Fibroblast of lung (primary cell): ENCODE data around the gene SIVA1. TPM values are rescaled to one million over a fixed set of nuclear protein-coding genes. Genes with fewer than 3 reads are reported as not detected.
A peak's percentile ranks its signal among the peaks of the same experiment; 100 is the strongest.

Experiments used
- DNase-seq, 2 donors: peaks; one replicate each; pipeline versions ENCODE4 v3.0.0 to v3.0.0-alpha.2; 2010; ENCODE audit warnings: low read depth in 2 of 2
- H2AFZ ChIP-seq: 2 replicates; pipeline ENCODE4 v1.5.1; 2012; ENCODE audit warnings: low read length, control low read depth, inconsistent platforms
- H3K27ac ChIP-seq: 2 replicates; pipeline ENCODE4 v1.5.1; 2011; ENCODE audit warnings: low read length, control low read depth; ENCODE audit not compliant: insufficient read depth
- H3K27me3 ChIP-seq: 2 replicates; pipeline ENCODE4 v1.5.1; 2011; ENCODE audit warnings: mild to moderate bottlenecking, low read length; ENCODE audit not compliant: control insufficient read depth, insufficient read depth
- H3K36me3 ChIP-seq: 2 replicates; pipeline ENCODE4 v1.5.1; 2011; ENCODE audit warnings: low read length; ENCODE audit not compliant: control insufficient read depth, insufficient read depth
- H3K4me1 ChIP-seq: 2 replicates; pipeline ENCODE4 v1.5.1; 2011; ENCODE audit warnings: low read length; ENCODE audit not compliant: control insufficient read depth, insufficient read depth; ENCODE audit errors: extremely low read depth
- H3K4me2 ChIP-seq: 2 replicates; pipeline ENCODE4 v1.5.1; 2011; ENCODE audit warnings: low read length, control low read depth; ENCODE audit not compliant: insufficient read depth; ENCODE audit errors: extremely low read depth
- H3K4me3 ChIP-seq, 4 experiments: fragments of 200-600 bp in 1 of 4; sonication (generic) in 1 of 4; replicated peaks in 1 of 4; 2 replicates each; pipeline ENCODE4 v1.5.1; 2011 to 2016; ENCODE audit warnings: low read length in 4 of 4, low read depth in 3 of 4, mild to moderate bottlenecking in 3 of 4, control low read depth in 2 of 4, inconsistent platforms in 1 of 4, mixed read lengths in 1 of 4; ENCODE audit not compliant: insufficient read depth in 1 of 4; ENCODE audit errors: control extremely low read depth in 1 of 4
- H3K79me2 ChIP-seq: 2 replicates; pipeline ENCODE4 v1.5.1; 2012; ENCODE audit warnings: mild to moderate bottlenecking, low read length, inconsistent platforms; ENCODE audit not compliant: control insufficient read depth, insufficient read depth
- H3K9ac ChIP-seq: 2 replicates; pipeline ENCODE4 v1.5.1; 2011; ENCODE audit warnings: mild to moderate bottlenecking, low read length, control low read depth; ENCODE audit not compliant: insufficient read depth
- H3K9me3 ChIP-seq: 2 replicates; pipeline ENCODE4 v1.5.1; 2012; ENCODE audit warnings: low read depth, low read length; ENCODE audit not compliant: control insufficient read depth, insufficient read depth
- H4K20me1 ChIP-seq: 2 replicates; pipeline ENCODE4 v1.5.1; 2011; ENCODE audit warnings: low read length; ENCODE audit not compliant: control insufficient read depth, insufficient read depth; ENCODE audit errors: extremely low read depth
- EZH2 ChIP-seq: IDR thresholded peaks from 2 replicates; pipeline ENCODE4 v1.5.1; 2012; ENCODE audit warnings: low read length, control low read depth, mild to moderate bottlenecking; ENCODE audit errors: missing control alignments
- polyA plus RNA-seq, 2 donors: library from polyadenylated mRNA; depleted of rRNA in 1 of 2; stranded (reverse) in 1 of 2; unstranded in 1 of 2; fragments of >200 nt; gene quantifications; 2 replicates each; pipeline ENCODE4 v1.2.1, GENCODE V29; 2011 to 2012; ENCODE audit warnings: missing spikeins in 1 of 2
- total RNA-seq: library from RNA; depleted of rRNA; stranded (reverse); fragments of >200 nt; gene quantifications from 2 replicates; pipeline ENCODE4 v1.2.1, GENCODE V29; 2014
- TF ChIP-seq, protein P1 (sequence below), 2 donors: IDR thresholded peaks in 1 of 2; conservative IDR thresholded peaks in 1 of 2; 1 replicate in 1 of 2; 2 replicates in 1 of 2; pipeline ENCODE4 v1.5.1; 2011 to 2012; ENCODE audit warnings: low read length in 2 of 2, control low read depth in 1 of 2, inconsistent platforms in 1 of 2, low read depth in 1 of 2, mild to moderate bottlenecking in 1 of 2

The SIVA1 gene
- total and polyA plus RNA-seq, 2 donors (not counting 1 experiment from before 2014, with no cell fraction given), result 26.1 to 65.1 TPM

DNA sequence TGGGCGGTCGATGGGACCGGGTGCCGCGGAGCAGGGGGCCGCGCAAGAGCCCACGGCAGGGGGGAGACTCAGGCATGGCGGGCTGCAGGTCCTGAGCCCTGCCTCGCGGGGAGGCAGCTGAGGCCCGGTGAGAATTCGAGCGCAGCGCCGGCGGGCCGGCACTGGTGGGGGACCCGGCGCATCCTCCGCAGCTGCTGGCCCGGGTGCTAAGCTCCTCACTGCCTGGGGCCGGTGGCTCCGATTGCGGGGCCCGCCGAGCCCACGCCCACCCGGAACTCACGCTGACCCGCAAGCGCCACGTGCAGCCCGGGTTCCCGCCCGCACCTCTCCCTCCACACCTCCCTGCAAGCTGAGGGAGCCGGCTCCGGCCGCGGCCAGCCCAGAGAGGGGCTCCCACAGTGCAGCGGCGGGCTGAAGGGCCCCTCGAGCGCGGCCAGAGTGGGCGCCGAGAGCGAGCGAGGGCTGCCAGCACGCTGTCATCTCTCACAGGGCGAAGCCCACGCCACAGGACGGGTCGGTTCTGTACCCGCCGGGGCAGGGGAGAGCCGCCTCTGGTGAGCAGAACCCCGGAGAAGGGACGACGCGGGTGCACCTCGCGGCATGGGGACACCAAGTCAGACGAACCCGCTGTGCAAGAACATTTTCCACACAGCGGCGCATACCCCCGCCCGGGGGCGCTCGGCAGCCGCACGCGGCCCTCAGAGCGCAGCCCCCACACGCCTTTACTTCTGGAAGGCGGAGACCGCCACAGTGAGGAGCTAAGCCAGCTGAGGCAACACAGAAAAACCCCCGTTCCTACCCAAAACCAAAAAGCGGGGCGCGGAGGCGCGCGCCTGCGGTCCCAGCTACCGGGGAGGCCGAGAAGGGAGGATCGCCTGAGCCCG is 1.2 kb upstream of the SIVA1 start:
- Histone ChIP-seq H3K79me2 (peaks cover 37% of the 10 kb centered on the region), H3K27me3 (no peaks in the 10 kb centered on the region), H2AFZ (peak overlapping the region; percentile 93), H4K20me1 (no peaks in the 10 kb centered on the region), H3K4me3 (peak overlapping the region; percentile 48 to 88 (median 63)), H3K36me3 (peaks cover 10% of the 10 kb centered on the region), H3K27ac (peak overlapping the region; percentile 67), H3K4me2 (peak overlapping the region; percentile 93), H3K4me1 (peaks cover 26% of the 10 kb centered on the region), H3K9ac (peak overlapping the region; percentile 69), H3K9me3 (no peaks in the 10 kb centered on the region)
- TF ChIP-seq EZH2, result no peak
- TF ChIP-seq, protein P1, sequence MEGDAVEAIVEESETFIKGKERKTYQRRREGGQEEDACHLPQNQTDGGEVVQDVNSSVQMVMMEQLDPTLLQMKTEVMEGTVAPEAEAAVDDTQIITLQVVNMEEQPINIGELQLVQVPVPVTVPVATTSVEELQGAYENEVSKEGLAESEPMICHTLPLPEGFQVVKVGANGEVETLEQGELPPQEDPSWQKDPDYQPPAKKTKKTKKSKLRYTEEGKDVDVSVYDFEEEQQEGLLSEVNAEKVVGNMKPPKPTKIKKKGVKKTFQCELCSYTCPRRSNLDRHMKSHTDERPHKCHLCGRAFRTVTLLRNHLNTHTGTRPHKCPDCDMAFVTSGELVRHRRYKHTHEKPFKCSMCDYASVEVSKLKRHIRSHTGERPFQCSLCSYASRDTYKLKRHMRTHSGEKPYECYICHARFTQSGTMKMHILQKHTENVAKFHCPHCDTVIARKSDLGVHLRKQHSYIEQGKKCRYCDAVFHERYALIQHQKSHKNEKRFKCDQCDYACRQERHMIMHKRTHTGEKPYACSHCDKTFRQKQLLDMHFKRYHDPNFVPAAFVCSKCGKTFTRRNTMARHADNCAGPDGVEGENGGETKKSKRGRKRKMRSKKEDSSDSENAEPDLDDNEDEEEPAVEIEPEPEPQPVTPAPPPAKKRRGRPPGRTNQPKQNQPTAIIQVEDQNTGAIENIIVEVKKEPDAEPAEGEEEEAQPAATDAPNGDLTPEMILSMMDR (conservative IDR thresholded peaks at IDR 0.05 in 1 of 2, IDR thresholded peaks at IDR 0.05 in 1 of 2; ENCODE audit: low read depth in 1 of 2, low read length in 2 of 2), result no peak
- DNase-seq, result no peak

DNA sequence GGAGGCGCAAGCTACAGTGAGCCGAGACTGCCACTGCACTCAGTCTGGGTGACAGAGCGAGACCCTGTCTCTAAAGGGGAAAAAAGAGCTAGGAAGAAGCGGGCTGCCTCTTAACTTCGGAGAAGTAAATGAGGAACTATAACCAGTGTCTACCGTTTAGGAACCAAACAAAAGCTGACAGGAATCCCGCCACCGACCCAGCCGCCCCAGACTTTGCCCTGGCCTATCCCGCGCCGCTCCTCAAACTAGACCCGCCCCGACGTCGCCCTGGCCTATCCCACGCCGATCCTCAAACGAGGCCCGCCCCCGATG is 568 bp upstream of the SIVA1 start:
- H3K9ac ChIP-seq, result peak overlapping the region; percentile 69
- no peak for TF ChIP-seq EZH2
- TF ChIP-seq, protein P1 (conservative IDR thresholded peaks at IDR 0.05 in 1 of 2, IDR thresholded peaks at IDR 0.05 in 1 of 2; ENCODE audit: low read depth in 1 of 2, low read length in 2 of 2), result no peak

DNA sequence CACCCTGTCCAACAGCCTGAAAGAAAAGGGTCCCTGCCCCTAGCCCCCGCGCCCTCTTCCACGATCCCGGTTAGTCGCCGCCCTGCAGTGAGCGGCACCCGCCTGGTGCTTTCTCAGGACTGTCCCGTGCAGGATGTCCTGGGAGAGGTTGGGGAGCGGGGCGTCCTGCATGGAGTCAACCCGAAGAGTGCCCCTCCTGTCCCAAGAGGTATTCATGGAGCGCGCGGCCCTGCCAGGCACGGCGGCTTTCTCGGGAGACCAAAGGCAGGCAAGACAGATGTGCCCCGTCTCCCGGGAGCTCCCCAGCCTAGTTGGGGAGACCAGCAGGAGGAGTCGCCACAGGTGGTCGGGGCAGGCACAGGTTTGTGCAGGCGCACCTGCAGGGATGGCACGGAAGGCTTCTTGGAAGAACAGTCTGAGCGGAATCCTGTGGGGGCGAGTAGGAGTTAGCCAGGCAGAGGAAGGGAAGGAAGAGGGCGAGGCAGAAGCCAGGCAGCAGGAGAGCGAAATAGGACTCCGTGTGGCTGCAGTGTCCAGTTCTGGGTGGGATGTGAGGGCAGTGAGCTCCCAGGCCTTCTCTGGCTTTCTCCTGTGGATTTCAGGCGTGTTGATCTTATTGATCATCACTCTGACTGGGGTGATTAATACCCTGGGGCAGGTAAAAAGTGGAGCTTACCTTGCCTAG is 723 bp downstream of the SIVA1 start:
- no peaks in the 10 kb centered on the region for H4K20me1 ChIP-seq
- H3K4me1 ChIP-seq, result peaks cover 23% of the 10 kb centered on the region
- H2AFZ ChIP-seq, result no peak overlapping the region
- H3K36me3 ChIP-seq, result peaks cover 18% of the 10 kb centered on the region
- H3K79me2 ChIP-seq, result peaks cover 43% of the 10 kb centered on the region
- H3K9ac ChIP-seq, result peak overlapping the region; percentile 88
- H3K4me2 ChIP-seq, result peak overlapping the region; percentile 88
- H3K4me3 ChIP-seq, result peak overlapping the region; percentile 64 to 88 (median 80)
- peak overlapping the region; percentile 88 for H3K27ac ChIP-seq
- H3K9me3 ChIP-seq, result no peaks in the 10 kb centered on the region
- DNase-seq, result peak in 1 of 2 donors; percentile 9
- TF ChIP-seq EZH2, result no peak
- TF ChIP-seq, protein P1 (conservative IDR thresholded peaks at IDR 0.05 in 1 of 2, IDR thresholded peaks at IDR 0.05 in 1 of 2; ENCODE audit: low read depth in 1 of 2, low read length in 2 of 2), result no peak
- no peaks in the 10 kb centered on the region for H3K27me3 ChIP-seq

More for the DNA sequence above, 568 bp upstream of the SIVA1 start:
- Histone ChIP-seq H4K20me1 (no peaks in the 10 kb centered on the region), H3K4me2 (peak overlapping the region; percentile 93), H2AFZ (peak overlapping the region; percentile 93), H3K9me3 (no peaks in the 10 kb centered on the region), H3K27me3 (no peaks in the 10 kb centered on the region), H3K4me1 (peaks cover 23% of the 10 kb centered on the region), H3K79me2 (peaks cover 40% of the 10 kb centered on the region), H3K36me3 (peaks cover 11% of the 10 kb centered on the region), H3K27ac (peak overlapping the region; percentile 67), H3K4me3 (peak overlapping the region; percentile 48 to 88 (median 63))
- DNase-seq, result no peak
